H9 (cell line): ENCODE data around the gene HSH2D. TPM values are rescaled to one million over a fixed set of nuclear protein-coding genes. Genes with fewer than 3 reads are reported as not detected.

Source experiments
- DNase-seq: peaks from one replicate; pipeline ENCODE4 v3.0.0-alpha.2; 2017
- H2AFZ ChIP-seq: one replicate; pipeline ENCODE4 v1.6.1; 2013; ENCODE audit warnings: mild to moderate bottlenecking, low read length, control low read depth, moderate library complexity
- H2AK5ac ChIP-seq: 2 replicates; pipeline ENCODE4 v1.6.1; 2013; ENCODE audit warnings: low read length, control low read depth, mixed read lengths; ENCODE audit not compliant: insufficient read length
- H2BK120ac ChIP-seq: one replicate; pipeline ENCODE4 v1.6.1; 2013; ENCODE audit warnings: low read depth, mild to moderate bottlenecking, low read length, control low read depth, inconsistent platforms; ENCODE audit not compliant: poor library complexity, severe bottlenecking
- H2BK12ac ChIP-seq: 2 replicates; pipeline ENCODE4 v1.6.1; 2013; ENCODE audit warnings: low read length, control low read depth, mixed read lengths, low read depth; ENCODE audit not compliant: insufficient read length
- H2BK15ac ChIP-seq: 2 replicates; pipeline ENCODE4 v1.6.1; 2013; ENCODE audit warnings: low read depth, low read length, control low read depth
- H2BK20ac ChIP-seq: one replicate; pipeline ENCODE4 v1.6.1; 2013; ENCODE audit warnings: low read depth, mild to moderate bottlenecking, low read length, control low read depth, inconsistent platforms; ENCODE audit not compliant: poor library complexity, severe bottlenecking
- H2BK5ac ChIP-seq: 2 replicates; pipeline ENCODE4 v1.6.1; 2013; ENCODE audit warnings: low read length, control low read depth, mixed read lengths; ENCODE audit not compliant: insufficient read length
- H3K14ac ChIP-seq: 2 replicates; pipeline ENCODE4 v1.6.1; 2013; ENCODE audit warnings: low read length, control low read depth; ENCODE audit not compliant: insufficient read depth
- H3K18ac ChIP-seq: 2 replicates; pipeline ENCODE4 v1.6.1; 2013; ENCODE audit warnings: low read depth, mild to moderate bottlenecking, mixed read lengths, low read length, control low read depth; ENCODE audit not compliant: insufficient read length
- H3K23ac ChIP-seq: 2 replicates; pipeline ENCODE4 v1.6.1; 2013; ENCODE audit warnings: low read length, control low read depth, mixed read lengths, low read depth; ENCODE audit not compliant: insufficient read length
- H3K23me2 ChIP-seq: 2 replicates; pipeline ENCODE4 v1.6.1; 2013; ENCODE audit warnings: low read depth, mild to moderate bottlenecking, mixed read lengths, low read length, control low read depth; ENCODE audit not compliant: insufficient read length, poor library complexity, severe bottlenecking
- H3K27ac ChIP-seq: 2 replicates; pipeline ENCODE4 v1.5.1; 2013; ENCODE audit warnings: low read length, control low read depth, mixed read lengths, low read depth; ENCODE audit not compliant: insufficient read length
- H3K27me3 ChIP-seq: 2 replicates; pipeline ENCODE4 v1.6.1; 2013; ENCODE audit warnings: low read length, control low read depth, inconsistent platforms; ENCODE audit not compliant: insufficient read depth
- H3K4ac ChIP-seq: 2 replicates; pipeline ENCODE4 v1.6.1; 2013; ENCODE audit warnings: low read depth, mild to moderate bottlenecking, control low read depth, inconsistent platforms, low read length, moderate library complexity
- H3K4me1 ChIP-seq: 2 replicates; pipeline ENCODE4 v1.6.1; 2013; ENCODE audit warnings: low read length, control low read depth, inconsistent platforms; ENCODE audit not compliant: insufficient read depth
- H3K4me2 ChIP-seq: 2 replicates; pipeline ENCODE4 v1.6.1; 2013; ENCODE audit warnings: low read length, control low read depth, mixed read lengths; ENCODE audit not compliant: insufficient read length, insufficient read depth
- H3K56ac ChIP-seq: 2 replicates; pipeline ENCODE4 v1.6.1; 2013; ENCODE audit warnings: low read depth, mild to moderate bottlenecking, mixed read lengths, low read length, control low read depth; ENCODE audit not compliant: insufficient read length
- H3K79me1 ChIP-seq: 2 replicates; pipeline ENCODE4 v1.6.1; 2013; ENCODE audit warnings: low read depth, mild to moderate bottlenecking, moderate library complexity, low read length, control low read depth, inconsistent platforms; ENCODE audit not compliant: insufficient read depth, poor library complexity, severe bottlenecking
- H3K79me2 ChIP-seq: 2 replicates; pipeline ENCODE4 v1.6.1; 2013; ENCODE audit warnings: low read length, control low read depth, inconsistent platforms; ENCODE audit not compliant: insufficient read depth
- H3K9ac ChIP-seq: 2 replicates; pipeline ENCODE4 v1.6.1; 2013; ENCODE audit warnings: low read length, control low read depth, mixed read lengths; ENCODE audit not compliant: insufficient read length; ENCODE audit errors: extremely low read depth
- H3K9me3 ChIP-seq: one replicate; pipeline ENCODE4 v1.6.1; 2013; ENCODE audit warnings: low read depth, low read length, inconsistent platforms; ENCODE audit not compliant: control insufficient read depth
- H3T11ph ChIP-seq: one replicate; pipeline ENCODE4 v1.6.1; 2013; ENCODE audit warnings: mild to moderate bottlenecking, low read length, control low read depth, inconsistent platforms
- H4K20me1 ChIP-seq: one replicate; pipeline ENCODE4 v1.6.1; 2013; ENCODE audit not compliant: control insufficient read depth, insufficient read length, insufficient read depth
- H4K5ac ChIP-seq: 2 replicates; pipeline ENCODE4 v1.6.1; 2013; ENCODE audit warnings: low read depth, mild to moderate bottlenecking, mixed read lengths, low read length, control low read depth; ENCODE audit not compliant: insufficient read length
- H4K8ac ChIP-seq: replicated peaks from 2 replicates; pipeline ENCODE4 v1.6.1; 2013; ENCODE audit warnings: low read length, control low read depth, mixed read lengths, low read depth; ENCODE audit not compliant: insufficient read length
- H4K91ac ChIP-seq: 2 replicates; pipeline ENCODE4 v1.6.1; 2013; ENCODE audit warnings: low read depth, mild to moderate bottlenecking, moderate library complexity, mixed read lengths, low read length, control low read depth; ENCODE audit not compliant: insufficient read length
- H3K27ac Mint-ChIP-seq, 3 experiments: 2 replicates in 2 of 3; 3 replicates in 1 of 3; pipeline ENCODE4 v1.8.0; 2020 to 2021; ENCODE audit warnings: mixed read lengths in 3 of 3, mild to moderate bottlenecking in 1 of 3, moderate library complexity in 1 of 3
- H3K27me3 Mint-ChIP-seq: 2 replicates; pipeline ENCODE4 v1.8.0; 2021; ENCODE audit warnings: low read depth, mild to moderate bottlenecking, moderate library complexity, mixed read lengths
- H3K36me3 Mint-ChIP-seq, 3 experiments: 2 replicates in 2 of 3; 3 replicates in 1 of 3; pipeline ENCODE4 v1.8.0; 2020 to 2021; ENCODE audit warnings: low read depth in 3 of 3, mixed read lengths in 3 of 3; ENCODE audit not compliant: insufficient read depth in 1 of 3
- H3K4me1 Mint-ChIP-seq, 2 experiments: 2 replicates each; pipeline ENCODE4 v1.8.0; 2020; ENCODE audit warnings: mixed read lengths in 2 of 2
- H3K4me3 Mint-ChIP-seq, 2 experiments: 2 replicates in 1 of 2; 3 replicates in 1 of 2; pipeline ENCODE4 v1.8.0; 2020 to 2021; ENCODE audit warnings: mild to moderate bottlenecking in 2 of 2, mixed read lengths in 2 of 2, moderate library complexity in 1 of 2
- H3K9me3 Mint-ChIP-seq, 2 experiments: 2 replicates in 1 of 2; 3 replicates in 1 of 2; pipeline ENCODE4 v1.8.0; 2020; ENCODE audit warnings: mild to moderate bottlenecking in 2 of 2, mixed read lengths in 2 of 2, moderate library complexity in 1 of 2
- WGBS: extraction: QIAGEN DNeasy Blood & Tissue Kit; methylation state at CpG from one replicate; pipeline ENCODE4 v1.1.7; 2013; ENCODE audit warnings: missing lambda C conversion rate, low lambda C conversion rate, mixed read lengths; ENCODE audit not compliant: insufficient read length; ENCODE audit errors: extremely low coverage; 5-methylcytosine and 5-hydroxymethylcytosine counted together
- total RNA-seq: library from RNA; stranded (reverse); gene quantifications from 2 replicates; pipeline ENCODE4 v1.2.1, GENCODE V29; 2021
- TF ChIP-seq, protein P1 (sequence below): fragments of 200-600 bp; sonication (generic); conservative IDR thresholded peaks from 3 replicates; pipeline ENCODE4 v1.8.0; 2021; ENCODE audit warnings: antibody characterized with exemption, mild to moderate bottlenecking

The HSH2D gene
- total RNA-seq, 1 experiment from 2014 or later = 2.3 TPM

DNA sequence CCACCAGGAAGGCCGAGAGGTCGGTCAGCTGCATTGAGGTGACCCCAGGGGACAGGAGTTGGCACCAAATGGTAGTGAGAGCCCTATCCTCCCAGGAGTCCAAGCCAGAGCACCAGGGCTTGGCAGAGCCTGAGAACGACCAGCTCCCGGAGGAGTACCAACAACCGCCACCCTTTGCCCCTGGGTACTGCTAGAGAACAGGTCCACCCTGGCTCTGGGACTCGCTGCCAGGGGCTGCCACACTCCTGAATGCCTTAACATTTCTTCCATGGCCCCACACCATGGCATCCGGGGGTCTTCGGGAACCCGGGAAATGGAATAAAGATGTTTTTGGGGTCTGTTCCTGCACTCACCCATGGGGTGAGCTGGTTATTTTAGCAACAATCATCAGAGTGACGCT is 14.1 kb downstream of the HSH2D start:
- Histone ChIP-seq H3K9ac (no peak overlapping the region), H4K91ac (no peak overlapping the region), H3K79me1 (no peaks in the 10 kb centered on the region), H3K23me2 (no peaks in the 10 kb centered on the region), H3K4ac (no peak overlapping the region), H3K4me1 (no peaks in the 10 kb centered on the region), H2AK5ac (no peak overlapping the region), H3T11ph (no peak overlapping the region), H3K14ac (no peak overlapping the region), H2BK5ac (no peak overlapping the region), H3K9me3 (no peaks in the 10 kb centered on the region), H2AFZ (no peak overlapping the region), H2BK20ac (no peak overlapping the region), H2BK120ac (no peak overlapping the region), H3K18ac (no peak overlapping the region), H4K8ac (no peak overlapping the region), H2BK12ac (no peak overlapping the region), H3K79me2 (no peaks in the 10 kb centered on the region), H3K4me2 (no peak overlapping the region), H3K56ac (no peak overlapping the region), H3K27me3 (no peaks in the 10 kb centered on the region), H3K27ac (no peak overlapping the region), H3K23ac (no peak overlapping the region), H2BK15ac (no peak overlapping the region), H4K5ac (no peak overlapping the region), H4K20me1 (no peaks in the 10 kb centered on the region)
- no peak overlapping the region for H3K27ac Mint-ChIP-seq
- no CpG with 5 or more reads among the region's 10 CpGs for WGBS
- TF ChIP-seq, protein P1, sequence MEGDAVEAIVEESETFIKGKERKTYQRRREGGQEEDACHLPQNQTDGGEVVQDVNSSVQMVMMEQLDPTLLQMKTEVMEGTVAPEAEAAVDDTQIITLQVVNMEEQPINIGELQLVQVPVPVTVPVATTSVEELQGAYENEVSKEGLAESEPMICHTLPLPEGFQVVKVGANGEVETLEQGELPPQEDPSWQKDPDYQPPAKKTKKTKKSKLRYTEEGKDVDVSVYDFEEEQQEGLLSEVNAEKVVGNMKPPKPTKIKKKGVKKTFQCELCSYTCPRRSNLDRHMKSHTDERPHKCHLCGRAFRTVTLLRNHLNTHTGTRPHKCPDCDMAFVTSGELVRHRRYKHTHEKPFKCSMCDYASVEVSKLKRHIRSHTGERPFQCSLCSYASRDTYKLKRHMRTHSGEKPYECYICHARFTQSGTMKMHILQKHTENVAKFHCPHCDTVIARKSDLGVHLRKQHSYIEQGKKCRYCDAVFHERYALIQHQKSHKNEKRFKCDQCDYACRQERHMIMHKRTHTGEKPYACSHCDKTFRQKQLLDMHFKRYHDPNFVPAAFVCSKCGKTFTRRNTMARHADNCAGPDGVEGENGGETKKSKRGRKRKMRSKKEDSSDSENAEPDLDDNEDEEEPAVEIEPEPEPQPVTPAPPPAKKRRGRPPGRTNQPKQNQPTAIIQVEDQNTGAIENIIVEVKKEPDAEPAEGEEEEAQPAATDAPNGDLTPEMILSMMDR = no peak
- DNase-seq = no peak
- no peak overlapping the region for H3K4me3 Mint-ChIP-seq
- H3K36me3 Mint-ChIP-seq = peaks cover 0 to 2% (median 0%) of the 10 kb centered on the region in 3 experiments; a peak in 1 of 7 replicates
- H3K9me3 Mint-ChIP-seq = no peaks in the 10 kb centered on the region; a peak in 1 of 5 replicates
- H3K4me1 Mint-ChIP-seq = no peaks in the 10 kb centered on the region
- peaks cover 1% of the 10 kb centered on the region; the same call in 1 of the 2 replicates for H3K27me3 Mint-ChIP-seq
